Peyer's patch (tissue), 4 donors: ENCODE measurements around the gene COLEC12.

ENCODE experiments used
- POLR2A ChIP-seq, 2 donors: fragments of 450-650 bp; IDR thresholded peaks; one replicate each; pipeline ENCODE4 v1.5.1; 2017; ENCODE audit warnings: antibody characterized with exemption in 2 of 2, mild to moderate bottlenecking in 2 of 2, moderate library complexity in 2 of 2
- TF ChIP-seq, protein P1 (sequence below), 6 experiments: fragments of 450-650 bp in 4 of 6; fragments of 200-600 bp in 2 of 6; sonication (generic) in 1 of 6; IDR thresholded peaks; one replicate each; pipeline ENCODE4 v1.5.1; 2017 to 2019; ENCODE audit warnings: antibody characterized with exemption in 6 of 6, mild to moderate bottlenecking in 3 of 6, moderate library complexity in 1 of 6

DNA sequence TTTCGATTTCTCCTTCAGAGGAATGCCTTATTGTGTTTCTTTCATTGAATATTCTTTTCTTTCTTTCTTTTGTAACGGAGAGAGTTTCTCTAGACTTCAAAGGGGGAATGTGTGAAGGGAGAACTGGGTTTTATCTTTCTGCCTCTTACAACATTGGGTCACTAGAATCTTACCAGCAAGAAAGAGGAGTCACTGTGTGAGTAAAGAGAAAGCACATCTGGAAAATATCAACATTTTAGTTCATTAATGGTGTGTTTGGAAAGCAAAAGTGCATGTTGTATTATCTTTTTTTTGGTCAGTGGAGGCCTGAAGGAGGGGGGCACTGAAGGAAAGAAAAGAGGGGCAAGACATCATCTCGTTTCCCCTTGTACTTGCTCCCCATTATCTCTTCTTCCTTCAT, 146.0 kb downstream of the COLEC12 start:
- TF ChIP-seq, protein P1, sequence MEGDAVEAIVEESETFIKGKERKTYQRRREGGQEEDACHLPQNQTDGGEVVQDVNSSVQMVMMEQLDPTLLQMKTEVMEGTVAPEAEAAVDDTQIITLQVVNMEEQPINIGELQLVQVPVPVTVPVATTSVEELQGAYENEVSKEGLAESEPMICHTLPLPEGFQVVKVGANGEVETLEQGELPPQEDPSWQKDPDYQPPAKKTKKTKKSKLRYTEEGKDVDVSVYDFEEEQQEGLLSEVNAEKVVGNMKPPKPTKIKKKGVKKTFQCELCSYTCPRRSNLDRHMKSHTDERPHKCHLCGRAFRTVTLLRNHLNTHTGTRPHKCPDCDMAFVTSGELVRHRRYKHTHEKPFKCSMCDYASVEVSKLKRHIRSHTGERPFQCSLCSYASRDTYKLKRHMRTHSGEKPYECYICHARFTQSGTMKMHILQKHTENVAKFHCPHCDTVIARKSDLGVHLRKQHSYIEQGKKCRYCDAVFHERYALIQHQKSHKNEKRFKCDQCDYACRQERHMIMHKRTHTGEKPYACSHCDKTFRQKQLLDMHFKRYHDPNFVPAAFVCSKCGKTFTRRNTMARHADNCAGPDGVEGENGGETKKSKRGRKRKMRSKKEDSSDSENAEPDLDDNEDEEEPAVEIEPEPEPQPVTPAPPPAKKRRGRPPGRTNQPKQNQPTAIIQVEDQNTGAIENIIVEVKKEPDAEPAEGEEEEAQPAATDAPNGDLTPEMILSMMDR (IDR thresholded peaks at IDR 0.05): no peak
- TF ChIP-seq POLR2A (IDR thresholded peaks at IDR 0.05): no peak
